Measurements from ENCODE around the gene OPCML. TPM values are rescaled to one million over a fixed set of nuclear protein-coding genes. Genes with fewer than 3 reads are reported as not detected.

OPCML gene
- polyA plus RNA-seq, 1 donor (not counting 4 experiments of a cell fraction or from before 2014, with no cell fraction given), result 0.04 TPM

GRCh38 chr11:132937016-132937415 is 595.3 kb downstream of the OPCML start:
- TF ChIP-seq EZH2 (IDR thresholded peaks at IDR 0.05; ENCODE audit: low read length) (no peak), CTCF (optimal IDR thresholded peaks at IDR 0.05 in 1 of 3, IDR thresholded peaks at IDR 0.05 in 1 of 3, conservative IDR thresholded peaks at IDR 0.05 in 1 of 3; ENCODE audit: extremely low read depth in 1 of 3, insufficient read depth in 2 of 3, low read length in 3 of 3) (no peak)

GRCh38 chr11:132935383-132935782 is 596.9 kb downstream of the OPCML start:
- Histone ChIP-seq H3K79me2 (ENCODE audit: control insufficient read depth, insufficient read depth, low read length) (no peaks in the 10 kb centered on the region), H3K9ac (ENCODE audit: control insufficient read depth, extremely low read depth, insufficient read depth, low read length) (no peak overlapping the region), H3K27ac (ENCODE audit: control insufficient read depth, insufficient read depth, low read length) (no peak overlapping the region), H3K4me3 (ENCODE audit: control insufficient read depth in 2 of 3, extremely low read depth in 1 of 3, insufficient read depth in 2 of 3, low read depth in 1 of 3, low read length in 3 of 3) (no peak overlapping the region), H4K20me1 (ENCODE audit: control insufficient read depth, extremely low read depth, insufficient read depth, low read length) (no peaks in the 10 kb centered on the region), H3K4me2 (ENCODE audit: control insufficient read depth, extremely low read depth, insufficient read depth, low read depth, low read length) (no peak overlapping the region), H3K9me1 (ENCODE audit: control insufficient read depth, extremely low read depth, insufficient read depth, low read length) (no peaks in the 10 kb centered on the region), H3K9me3 (ENCODE audit: control insufficient read depth, low read depth, low read length) (no peaks in the 10 kb centered on the region), H3K36me3 (ENCODE audit: control insufficient read depth in 2 of 2, extremely low read depth in 1 of 2, insufficient read depth in 2 of 2, low read length in 2 of 2) (no peaks in the 10 kb centered on the region), H3K4me1 (ENCODE audit: control insufficient read depth, extremely low read depth, insufficient read depth, low read length) (no peaks in the 10 kb centered on the region), H3K27me3 (ENCODE audit: control insufficient read depth, extremely low read depth, insufficient read depth, low read length) (no peaks in the 10 kb centered on the region), H2AFZ (ENCODE audit: control insufficient read depth, low read length) (no peak overlapping the region)
- FAIRE-seq (no peak), DNase-seq (ENCODE audit: low read depth, low spot score) (no peak)
- no peak for TF ChIP-seq EZH2 (IDR thresholded peaks at IDR 0.05; ENCODE audit: low read length)
- TF ChIP-seq CTCF (optimal IDR thresholded peaks at IDR 0.05 in 1 of 3, IDR thresholded peaks at IDR 0.05 in 1 of 3, conservative IDR thresholded peaks at IDR 0.05 in 1 of 3; ENCODE audit: extremely low read depth in 1 of 3, insufficient read depth in 2 of 3, low read length in 3 of 3), result no peak
- dilution Hi-C loops (cut with MboI; ENCODE audit: extremely low pct_ligation_motif_present, low sequenced_read_pairs), result no loop called here

More at GRCh38 chr11:132937016-132937415, 595.3 kb downstream of the OPCML start:
- no peaks in the 10 kb centered on the region for H3K79me2 ChIP-seq (ENCODE audit: control insufficient read depth, insufficient read depth, low read length)
- H3K9me3 ChIP-seq (ENCODE audit: control insufficient read depth, low read depth, low read length), result no peaks in the 10 kb centered on the region
- FAIRE-seq (no peak), DNase-seq (ENCODE audit: low read depth, low spot score) (no peak)
- H3K4me1 ChIP-seq (ENCODE audit: control insufficient read depth, extremely low read depth, insufficient read depth, low read length), result no peaks in the 10 kb centered on the region
- no peaks in the 10 kb centered on the region for H3K36me3 ChIP-seq (ENCODE audit: control insufficient read depth in 2 of 2, extremely low read depth in 1 of 2, insufficient read depth in 2 of 2, low read length in 2 of 2)
- H3K27ac ChIP-seq (ENCODE audit: control insufficient read depth, insufficient read depth, low read length), result no peak overlapping the region
- no peaks in the 10 kb centered on the region for H3K9me1 ChIP-seq (ENCODE audit: control insufficient read depth, extremely low read depth, insufficient read depth, low read length)
- H2AFZ ChIP-seq (ENCODE audit: control insufficient read depth, low read length), result no peak overlapping the region
- H3K27me3 ChIP-seq (ENCODE audit: control insufficient read depth, extremely low read depth, insufficient read depth, low read length), result no peaks in the 10 kb centered on the region
- no peaks in the 10 kb centered on the region for H4K20me1 ChIP-seq (ENCODE audit: control insufficient read depth, extremely low read depth, insufficient read depth, low read length)
- no peak overlapping the region for H3K9ac ChIP-seq (ENCODE audit: control insufficient read depth, extremely low read depth, insufficient read depth, low read length)
- no peak overlapping the region for H3K4me2 ChIP-seq (ENCODE audit: control insufficient read depth, extremely low read depth, insufficient read depth, low read depth, low read length)
- H3K4me3 ChIP-seq (ENCODE audit: control insufficient read depth in 2 of 3, extremely low read depth in 1 of 3, insufficient read depth in 2 of 3, low read depth in 1 of 3, low read length in 3 of 3), result no peak overlapping the region
- dilution Hi-C loops (cut with MboI; ENCODE audit: extremely low pct_ligation_motif_present, low sequenced_read_pairs), result no loop called here

All from keratinocyte (primary cell).